K562 (cell line): Measurements from ENCODE around the gene CCT3. TPM values are rescaled to one million over a fixed set of nuclear protein-coding genes. Genes with fewer than 3 reads are reported as not detected.
A peak's percentile ranks its signal among the peaks of the same experiment; 100 is the strongest.

ENCODE experiments used
- ATAC-seq: fragments of 200-7000 bp; cut with Tn5 transposase; 3 replicates; pipeline ENCODE4 v1.9.1; 2020; ENCODE audit warnings: moderate library complexity
- BruUV-seq: library from RNA; stranded (reverse); fragments of 400-500 nt; replicated peaks from 2 replicates; lab custom pipeline; 2021; lab: Mats Ljungman, UMichigan
- CTCF ChIA-PET: fragments of 300-600 bp; formaldehyde crosslinking; extraction: SDS; loops from one replicate; lab custom pipeline; 2021; ENCODE audit warnings: low intra/inter-chr PET ratio; lab: Yijun Ruan, JAX
- POLR2A ChIA-PET: fragments of 300-600, 350-650 bp; sonication (Branson Sonifier 250); formaldehyde crosslinking; extraction: SDS; loops from one replicate; lab custom pipeline; 2021; ENCODE audit warnings: antibody characterized with exemption, inconsistent platforms; lab: Yijun Ruan, JAX
- DNase-seq, 4 experiments: peaks; one replicate each; pipeline versions ENCODE4 v3.0.0 to v3.0.0-alpha.2; 2011 to 2018; ENCODE audit warnings: low spot score in 3 of 4, mixed read lengths in 3 of 4; ENCODE audit errors: extremely low read depth in 1 of 4
- FAIRE-seq: peaks from 2 replicates; lab custom pipeline; 2011; peaks lifted over from hg19 to GRCh38; lab: Jason Lieb, UNC
- H2AFZ ChIP-seq: 2 replicates; pipeline ENCODE4 v1.6.0; 2011; ENCODE audit warnings: low read depth, low read length, control low read depth, inconsistent platforms
- H3K27ac ChIP-seq: fragments of 200-600 bp; 3 replicates; pipeline ENCODE4 v1.8.0; 2011; ENCODE audit warnings: low read depth, mild to moderate bottlenecking, control low read depth, inconsistent platforms, low read length, moderate library complexity, mixed read lengths; ENCODE audit errors: extremely low read depth
- H3K27me3 ChIP-seq, 2 experiments: fragments of 300-600 bp in 1 of 2; 2 replicates in 1 of 2; 3 replicates in 1 of 2; pipeline versions ENCODE4 v1.6.0 to v1.8.0; 2011; ENCODE audit warnings: inconsistent platforms in 2 of 2, low read length in 2 of 2, mild to moderate bottlenecking in 1 of 2, mixed read lengths in 1 of 2, moderate library complexity in 1 of 2; ENCODE audit not compliant: control insufficient read depth in 2 of 2, insufficient read depth in 2 of 2
- H3K36me3 ChIP-seq: fragments of 300-600 bp; 3 replicates; pipeline ENCODE4 v1.8.0; 2011; ENCODE audit warnings: mild to moderate bottlenecking, low read length, inconsistent platforms; ENCODE audit not compliant: control insufficient read depth, insufficient read depth
- H3K4me1 ChIP-seq, 2 experiments: fragments of 200-600 bp in 1 of 2; replicated peaks in 1 of 2; 2 replicates in 1 of 2; 3 replicates in 1 of 2; pipeline versions ENCODE4 v1.5.1 to v1.8.0; 2011; ENCODE audit warnings: inconsistent platforms in 2 of 2, low read length in 2 of 2, mild to moderate bottlenecking in 1 of 2, mixed read lengths in 1 of 2, moderate library complexity in 1 of 2; ENCODE audit not compliant: control insufficient read depth in 2 of 2, insufficient read depth in 2 of 2
- H3K4me2 ChIP-seq: 2 replicates; pipeline ENCODE4 v1.6.1; 2011; ENCODE audit warnings: low read length, control low read depth, inconsistent platforms, mixed read lengths; ENCODE audit not compliant: insufficient read depth
- H3K4me3 ChIP-seq: fragments of 200-600 bp; sonication (generic), shearing (Covaris generic); 2 replicates; pipeline ENCODE4 v1.5.1; 2016; ENCODE audit warnings: control low read depth, inconsistent platforms
- H3K79me2 ChIP-seq: fragments of 200-600 bp; 3 replicates; pipeline ENCODE4 v1.8.0; 2011; ENCODE audit warnings: low read length, inconsistent platforms; ENCODE audit not compliant: control insufficient read depth, insufficient read depth
- H3K9ac ChIP-seq, 2 experiments: 2 replicates each; pipeline versions ENCODE4 v1.6.0 to v1.6.1; 2011; ENCODE audit warnings: low read depth in 2 of 2, low read length in 2 of 2, control low read depth in 1 of 2, inconsistent platforms in 1 of 2, mild to moderate bottlenecking in 1 of 2, mixed read lengths in 1 of 2; ENCODE audit not compliant: insufficient read depth in 1 of 2
- H3K9me1 ChIP-seq: one replicate; pipeline ENCODE4 v1.6.0; 2011; ENCODE audit warnings: inconsistent platforms, mild to moderate bottlenecking, low read length, moderate library complexity; ENCODE audit not compliant: control insufficient read depth, insufficient read depth
- H3K9me3 ChIP-seq: replicated peaks from 2 replicates; pipeline ENCODE4 v1.5.1; 2011; ENCODE audit warnings: low read depth, low read length, inconsistent platforms; ENCODE audit not compliant: control insufficient read depth, insufficient read depth
- H4K20me1 ChIP-seq: replicated peaks from 2 replicates; pipeline ENCODE4 v1.6.1; 2011; ENCODE audit warnings: low read length, inconsistent platforms, mixed read lengths; ENCODE audit not compliant: control insufficient read depth, insufficient read depth
- ATF1 ChIP-seq, 2 experiments: fragments of 450-650 bp in 1 of 2; IDR thresholded peaks; 2 replicates each; pipeline ENCODE4 v1.6.1; 2016; ENCODE audit warnings: missing compliant biosample characterization in 1 of 2, missing genetic modification characterization in 1 of 2
- BACH1 ChIP-seq: fragments of 200-800 bp; sonication (Bioruptor generic); IDR thresholded peaks from 2 replicates; pipeline ENCODE4 v1.6.1; 2016; ENCODE audit warnings: missing genetic modification characterization, missing compliant biosample characterization
- C11orf30 ChIP-seq: fragments of 450-650 bp; IDR thresholded peaks from 2 replicates; pipeline ENCODE4 v1.6.1; 2016; ENCODE audit warnings: low read depth, mild to moderate bottlenecking
- CBFA2T3 ChIP-seq: fragments of 450-650 bp; IDR thresholded peaks from 2 replicates; pipeline ENCODE4 v1.6.1; 2017
- ETV1 ChIP-seq: fragments of 450-650 bp; conservative IDR thresholded peaks from 2 replicates; pipeline ENCODE4 v1.6.1; 2016; ENCODE audit warnings: missing genetic modification characterization, control low read depth, low read depth, missing compliant biosample characterization
- NR3C1 ChIP-seq: sonication (generic); formaldehyde crosslinking; IDR thresholded peaks from 2 replicates; pipeline ENCODE4 v1.8.1; 2022; ENCODE audit warnings: missing genetic modification reagents
- POLR3G ChIP-seq: IDR thresholded peaks from 2 replicates; pipeline ENCODE4 v1.6.1; 2011; ENCODE audit not compliant: insufficient read length, insufficient replicate concordance; ENCODE audit errors: extremely low read depth
- WGBS: fragments of 100-300 bp; shearing (Covaris generic); methylation state at CpG from one replicate; pipeline ENCODE4 v1.1.6; 2016; ENCODE audit warnings: low coverage, mixed read lengths; ENCODE audit not compliant: insufficient coverage; ENCODE audit errors: missing lambda C conversion rate; 5-methylcytosine and 5-hydroxymethylcytosine counted together
- in situ Hi-C: fragments of 300-500 bp; cut with MboI; formaldehyde crosslinking; loops from 4 replicates; pipeline ENCODE4 v1.15.0; 2018; ENCODE audit warnings: inconsistent platforms, mixed read lengths
- intact Hi-C: fragments of 100-400 bp; cut with micrococcal nuclease; formaldehyde crosslinking; loops from 2 replicates; pipeline ENCODE4 v1.14.2; 2022
- polyA plus RNA-seq, 8 experiments: library from polyadenylated mRNA; depleted of rRNA in 4 of 8; stranded (reverse) in 5 of 8; unstranded in 3 of 8; fragments of >200 nt; fragmentation: Nextera tagmentation in 2 of 8; fragmentation: Illumina TruSeq in 1 of 8; extraction: Ambion mirVana in 2 of 8; extraction: Trizol in 1 of 8; gene quantifications; 2 replicates each; pipeline versions ENCODE4 v1.2.1 to v1.2.3, GENCODE V29; 2011 to 2014; ENCODE audit warnings: inconsistent platforms in 1 of 8, missing spikeins in 1 of 8
- total RNA-seq, 7 experiments: library from RNA; depleted of rRNA in 6 of 7; stranded (reverse); fragments of >200 nt in 6 of 7; fragmentation: Illumina TruSeq in 2 of 7; extraction: Trizol in 2 of 7; gene quantifications; 2 replicates each; pipeline versions ENCODE4 v1.2.1 to v1.2.3, GENCODE V29; 2011 to 2021; ENCODE audit warnings: low replicate concordance in 1 of 7
- TF ChIP-seq, protein P1 (sequence below): sonication (generic); formaldehyde crosslinking; IDR thresholded peaks from 2 replicates; pipeline ENCODE4 v1.8.0; 2022; ENCODE audit warnings: mild to moderate bottlenecking, low read depth, missing genetic modification reagents

Gene CCT3
- total and polyA plus RNA-seq, 9 of the 15 experiments (the other 6 are each of a cell fraction or from before 2014, with no cell fraction given): 475 to 1,167 (median 610) TPM

DNA sequence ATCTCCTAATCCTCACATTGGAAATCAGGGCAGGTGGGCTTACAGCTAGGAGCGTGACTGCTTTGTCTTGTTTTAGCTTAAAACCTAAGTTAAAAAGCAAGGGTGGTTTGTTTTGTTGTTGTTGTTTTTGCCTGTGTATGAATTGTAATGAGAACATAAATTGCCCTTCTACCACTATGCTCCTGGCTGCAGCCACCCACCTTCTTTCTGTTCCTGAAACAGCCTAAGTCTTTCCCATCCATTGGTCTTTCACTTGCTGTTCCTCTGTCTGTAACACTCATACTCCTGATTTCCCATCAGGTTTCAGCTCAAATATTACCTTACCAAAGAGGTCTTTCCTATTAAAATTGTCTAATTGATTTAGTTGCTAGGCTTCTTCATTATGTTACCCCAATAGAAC is 54.6 kb downstream of the CCT3 start:
- Histone ChIP-seq H3K27ac (peak overlapping the region; percentile 93; the same call in 2 of the 3 replicates), H3K4me3 (peak overlapping the region; percentile 97), H4K20me1 (peaks cover 11% of the 10 kb centered on the region; the same call in 1 of the 2 replicates), H3K9me1 (no peaks in the 10 kb centered on the region), H3K79me2 (peaks cover 51% of the 10 kb centered on the region), H3K9ac (peak overlapping the region; percentile 91 to 97; a peak in 3 of 4 replicates), H3K27me3 (no peaks in the 10 kb centered on the region), H3K9me3 (no peaks in the 10 kb centered on the region), H3K4me2 (peak overlapping the region; percentile 100), H3K4me1 (peaks cover 6 to 10% of the 10 kb centered on the region in 2 experiments; a peak in 4 of 5 replicates), H2AFZ (peak overlapping the region; percentile 97), H3K36me3 (peaks cover 38% of the 10 kb centered on the region)
- TF ChIP-seq BACH1 (tag): peak; percentile 6; the same call in 1 of the 2 replicates
- no peak for TF ChIP-seq CBFA2T3
- ChIA-PET POLR2A (interaction anchor here (0.6 to 6.3 kb wide), 16 partner anchors 8 to 155 kb away, joined by 3 to 63 read pairs (median 6); partner anchors contain the start of genes GLMP, PMF1 and VHLL), CTCF (no interaction called here)
- FAIRE-seq (no peak), ATAC-seq (no peak), DNase-seq (no peak)
- no TSS peak for BruUV-seq
- intact Hi-C loops (no loop called here), in situ Hi-C loops (no loop called here)
- WGBS: 14% methylated on average over 1 of the region's 1 CpG

DNA sequence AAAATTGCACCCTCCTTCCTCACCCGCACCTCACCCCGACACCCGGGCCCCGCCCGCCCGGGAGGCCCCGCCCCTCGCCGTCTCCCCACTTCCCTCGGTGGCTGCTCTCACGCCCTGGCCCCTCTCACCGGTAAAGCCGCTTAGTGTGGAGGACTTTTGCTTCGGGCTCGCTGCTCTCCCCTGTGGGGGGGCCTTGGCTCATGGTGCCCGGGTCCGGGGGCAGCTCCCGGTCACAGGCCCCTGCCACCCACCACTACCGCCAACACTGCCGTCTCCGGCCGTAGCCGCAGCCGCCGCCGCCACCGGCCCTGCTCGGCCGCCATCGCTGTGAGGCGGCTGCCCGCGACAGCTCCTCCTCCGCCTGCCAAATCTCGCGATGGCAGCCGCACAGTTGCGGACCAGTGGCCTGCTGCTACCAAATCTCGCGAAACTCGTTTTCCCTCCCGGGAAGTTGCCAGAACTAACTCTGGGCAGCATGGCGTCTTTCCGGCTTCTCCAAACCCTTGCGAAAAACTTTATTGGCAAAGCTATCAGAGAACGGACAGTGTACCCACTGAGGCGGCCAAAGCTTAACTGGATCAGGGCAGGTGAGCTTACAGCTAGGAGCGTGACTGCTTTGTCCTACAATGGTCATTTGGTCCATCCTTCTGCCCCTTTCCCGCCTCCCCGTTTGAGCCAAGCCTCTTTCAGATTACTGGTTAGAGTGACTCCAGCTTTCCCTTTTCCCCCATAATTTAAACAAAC is 55.4 kb downstream of the CCT3 start, which contains the start of gene SMG5:
TSS of gene SMG5 (minus strand) at position 347 of the 744 bp plus-strand sequence. CDS start at position 202, 145 bp downstream.
- peak; percentile 99 for FAIRE-seq
- H3K79me2 ChIP-seq: peaks cover 52% of the 10 kb centered on the region
- TF ChIP-seq POLR3G (no peak), ATF1 (CRISPR knock-in tag; IDR thresholded peaks at IDR 0.05) (no peak), ATF1 (tag; IDR thresholded peaks at IDR 0.05) (peak; percentile 90), NR3C1 (CRISPR knock-in tag) (no peak), ETV1 (tag) (peak; percentile 97), C11orf30 (peak; percentile 91)
- TF ChIP-seq, protein P1, sequence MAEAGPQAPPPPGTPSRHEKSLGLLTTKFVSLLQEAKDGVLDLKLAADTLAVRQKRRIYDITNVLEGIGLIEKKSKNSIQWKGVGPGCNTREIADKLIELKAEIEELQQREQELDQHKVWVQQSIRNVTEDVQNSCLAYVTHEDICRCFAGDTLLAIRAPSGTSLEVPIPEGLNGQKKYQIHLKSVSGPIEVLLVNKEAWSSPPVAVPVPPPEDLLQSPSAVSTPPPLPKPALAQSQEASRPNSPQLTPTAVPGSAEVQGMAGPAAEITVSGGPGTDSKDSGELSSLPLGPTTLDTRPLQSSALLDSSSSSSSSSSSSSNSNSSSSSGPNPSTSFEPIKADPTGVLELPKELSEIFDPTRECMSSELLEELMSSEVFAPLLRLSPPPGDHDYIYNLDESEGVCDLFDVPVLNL (CRISPR knock-in tag): peak; percentile 68; the same call in 1 of the 2 replicates

More for the DNA sequence above, 55.4 kb downstream of the CCT3 start, which contains the start of gene SMG5:
- Histone ChIP-seq H3K4me2 (peak within 1 kb of the TSS; percentile 100), H3K27ac (peak within 1 kb of the TSS; percentile 93), H3K36me3 (peaks cover 47% of the 10 kb centered on the region), H4K20me1 (peaks cover 11% of the 10 kb centered on the region; the same call in 1 of the 2 replicates), H3K9me1 (no peaks in the 10 kb centered on the region), H3K4me1 (peaks cover 6 to 10% of the 10 kb centered on the region in 2 experiments; a peak in 4 of 5 replicates), H3K27me3 (no peaks in the 10 kb centered on the region), H3K4me3 (peak within 1 kb of the TSS; percentile 97), H3K9ac (peak within 1 kb of the TSS; percentile 91 to 97), H2AFZ (peak within 1 kb of the TSS; percentile 97), H3K9me3 (no peaks in the 10 kb centered on the region)
- POLR2A ChIA-PET: interaction anchor here (0.6 to 6.3 kb wide), 25 partner anchors 9 to 464 kb away, joined by 3 to 63 read pairs (median 4); partner anchors contain the start of genes GLMP, PAQR6 and PMF1
- CTCF ChIA-PET: no interaction called here
- DNase-seq: peak; percentile 91 to 98 (median 92)
- ATAC-seq: peak; percentile 96
- 1% methylated on average over 47 of the region's 50 CpGs for whole genome bisulfite sequencing
- no TSS peak for BruUV-seq
- in situ Hi-C loops (no loop called here), intact Hi-C loops (no loop called here)
